B cell (primary cell): Measurements from ENCODE around the gene AMMECR1. TPM values are rescaled to one million over a fixed set of nuclear protein-coding genes. Genes with fewer than 3 reads are reported as not detected.

Experiments used
- ATAC-seq: fragments of 200-7000 bp; cut with Tn5 transposase; one replicate; pipeline ENCODE4 v1.10.0; 2021; ENCODE audit warnings: low read depth, mild to moderate bottlenecking, moderate number of reproducible peaks, moderate library complexity
- CTCF ChIA-PET: fragments of 350-600 bp; sonication (Branson Sonifier 250); formaldehyde crosslinking; loops from one replicate; lab custom pipeline; 2021; ENCODE audit warnings: antibody characterized with exemption, inconsistent platforms; lab: Charles Lee
- POLR2A ChIA-PET: fragments of 350-600 bp; sonication (Branson Sonifier 250); formaldehyde crosslinking; loops from one replicate; lab custom pipeline; 2021; ENCODE audit warnings: antibody characterized with exemption; lab: Charles Lee
- DNase-seq: peaks from one replicate; pipeline ENCODE4 v3.0.0; 2013
- H2AFZ ChIP-seq: 2 replicates; pipeline ENCODE4 v1.6.1; 2012; ENCODE audit warnings: mild to moderate bottlenecking, low read depth, low read length; ENCODE audit not compliant: insufficient read depth, poor library complexity, severe bottlenecking
- H3K27ac ChIP-seq, 2 donors: 1 replicate in 1 of 2; 2 replicates in 1 of 2; pipeline ENCODE4 v1.5.1; 2012 to 2013; ENCODE audit warnings: low read length in 2 of 2, mild to moderate bottlenecking in 2 of 2, moderate library complexity in 1 of 2
- H3K27me3 ChIP-seq, 4 experiments: fragments of 200-600 bp in 1 of 4; sonication (generic) in 1 of 4; replicated peaks in 1 of 4; 1 replicate in 2 of 4; 2 replicates in 2 of 4; pipeline versions ENCODE4 v1.6.1 to v1.7.0; 2013 to 2016; ENCODE audit warnings: low read length in 3 of 4, mild to moderate bottlenecking in 2 of 4, mixed read lengths in 1 of 4, moderate library complexity in 1 of 4; ENCODE audit not compliant: insufficient read depth in 4 of 4, control insufficient read depth in 3 of 4; ENCODE audit errors: control extremely low read depth in 1 of 4
- H3K36me3 ChIP-seq, 2 experiments: replicated peaks in 1 of 2; 1 replicate in 1 of 2; 2 replicates in 1 of 2; pipeline versions ENCODE4 v1.6.1 to v1.7.1; 2013; ENCODE audit warnings: low read length in 1 of 2; ENCODE audit not compliant: insufficient read depth in 2 of 2, control insufficient read depth in 1 of 2; ENCODE audit errors: control extremely low read depth in 1 of 2, extremely low read depth in 1 of 2
- H3K4me1 ChIP-seq, 2 donors: fragments of 200-600 bp in 1 of 2; sonication (generic) in 1 of 2; 1 replicate in 1 of 2; 2 replicates in 1 of 2; pipeline versions ENCODE4 v1.5.1 to v1.6.1; 2013 to 2017; ENCODE audit warnings: low read length in 2 of 2; ENCODE audit not compliant: control insufficient read depth in 2 of 2, insufficient read depth in 2 of 2
- H3K4me2 ChIP-seq: replicated peaks from 2 replicates; pipeline ENCODE3; 2012; ENCODE audit warnings: mild to moderate bottlenecking, low read depth, low read length; ENCODE audit not compliant: poor library complexity, severe bottlenecking
- H3K4me3 ChIP-seq, 5 experiments: fragments of 200-600 bp in 1 of 5; sonication (generic) in 1 of 5; 1 replicate in 3 of 5; 2 replicates in 2 of 5; pipeline versions ENCODE4 v1.5.1 to v1.7.0; 2011 to 2016; ENCODE audit warnings: low read length in 4 of 5, mild to moderate bottlenecking in 4 of 5, low read depth in 2 of 5, control low read depth in 1 of 5, moderate library complexity in 1 of 5; ENCODE audit not compliant: insufficient read depth in 1 of 5; ENCODE audit errors: control extremely low read depth in 1 of 5, extremely low read depth in 1 of 5
- H3K79me2 ChIP-seq: fragments of 200-600 bp; sonication (generic); one replicate; pipeline ENCODE4 v1.6.0; 2016; ENCODE audit warnings: low read length; ENCODE audit not compliant: control insufficient read depth, insufficient read depth
- H3K9ac ChIP-seq: fragments of 200-600 bp; sonication (generic); 2 replicates; pipeline ENCODE4 v1.6.1; 2017; ENCODE audit warnings: mild to moderate bottlenecking, low read length, moderate library complexity
- H3K9me3 ChIP-seq, 3 donors: one replicate each; pipeline versions ENCODE4 v1.6.1 to v1.7.1; 2013; ENCODE audit warnings: low read length in 2 of 3; ENCODE audit not compliant: control insufficient read depth in 2 of 3, insufficient read depth in 1 of 3; ENCODE audit errors: control extremely low read depth in 1 of 3
- H4K20me1 ChIP-seq: 2 replicates; pipeline ENCODE4 v1.6.0; 2012; ENCODE audit warnings: mild to moderate bottlenecking, low read length; ENCODE audit not compliant: insufficient read depth, control insufficient read depth, poor library complexity, severe bottlenecking
- H3K27ac Mint-ChIP-seq: one replicate; pipeline ENCODE4 v1.8.0; 2021; ENCODE audit warnings: mixed read lengths
- H3K27me3 Mint-ChIP-seq: one replicate; pipeline ENCODE4 v1.8.0; 2021; ENCODE audit warnings: mixed read lengths
- H3K4me1 Mint-ChIP-seq: one replicate; pipeline ENCODE4 v1.8.0; 2021; ENCODE audit warnings: mixed read lengths
- H3K4me3 Mint-ChIP-seq: one replicate; pipeline ENCODE4 v1.8.0; 2021; ENCODE audit warnings: mixed read lengths
- H3K9me3 Mint-ChIP-seq: one replicate; pipeline ENCODE4 v1.8.0; 2022; ENCODE audit warnings: mixed read lengths; ENCODE audit not compliant: insufficient read depth
- CTCF ChIP-seq: fragments of 200-600 bp; IDR thresholded peaks from one replicate; pipeline ENCODE4 v1.8.0; 2022; ENCODE audit warnings: antibody characterized with exemption, mild to moderate bottlenecking
- EZH2 ChIP-seq: IDR thresholded peaks from 2 replicates; pipeline ENCODE4 v1.6.1; 2012; ENCODE audit warnings: borderline replicate concordance, low read depth, mild to moderate bottlenecking, moderate library complexity, low read length; ENCODE audit not compliant: insufficient read depth, poor library complexity, severe bottlenecking
- WGBS: methylation state at CpG from one replicate; pipeline ENCODE4 v1.1.5; 2013; ENCODE audit warnings: missing lambda C conversion rate; ENCODE audit not compliant: insufficient coverage; 5-methylcytosine and 5-hydroxymethylcytosine counted together
- intact Hi-C: fragments of 100-400 bp; cut with micrococcal nuclease; formaldehyde crosslinking; loops from one replicate; pipeline ENCODE4 v1.10.0; 2022
- polyA plus RNA-seq: library from polyadenylated mRNA; depleted of rRNA; stranded (reverse); fragments of >200 nt; gene quantifications from 2 replicates; pipeline ENCODE4 v1.2.3, GENCODE V29; 2012
- total RNA-seq, 2 donors: library from RNA; stranded (reverse); fragments of 120-200 nt in 1 of 2; gene quantifications; 1 replicate in 1 of 2; 2 replicates in 1 of 2; pipeline versions ENCODE4 v1.2.3 to v1.2.4, GENCODE V29; 2013 to 2022

Gene AMMECR1
- total and polyA plus RNA-seq, 2 donors (not counting 1 experiment from before 2014, with no cell fraction given), result 5.7 to 12.7 TPM

DNA sequence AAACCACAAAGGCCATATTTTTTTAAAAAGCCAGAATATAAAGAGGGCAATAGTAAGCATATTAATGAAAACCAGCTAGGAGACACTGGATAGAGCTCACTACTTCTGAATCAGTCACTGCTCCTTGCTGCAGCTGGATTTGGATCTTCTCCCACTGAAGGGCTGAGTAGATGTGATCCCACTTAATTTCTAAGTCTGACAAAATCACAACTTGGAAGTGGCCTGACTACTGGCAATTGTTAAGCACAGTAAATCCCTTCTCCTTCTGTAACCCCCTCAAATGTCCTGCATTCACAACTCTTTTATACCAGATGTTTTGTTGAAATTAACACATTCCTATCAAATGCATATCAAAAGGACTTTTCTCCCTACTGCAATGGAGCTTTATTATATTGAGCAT, 72.9 kb downstream of the AMMECR1 start:
- Mint-ChIP-seq H3K4me1 (peaks cover 21% of the 10 kb centered on the region), H3K27ac (no peak overlapping the region), H3K9me3 (no peaks in the 10 kb centered on the region), H3K27me3 (no peaks in the 10 kb centered on the region), H3K4me3 (no peak overlapping the region)
- no peak for DNase-seq
- no peak overlapping the region for H3K4me2 ChIP-seq
- H3K4me1 ChIP-seq, result no peaks in the 10 kb centered on the region
- H3K79me2 ChIP-seq, result no peaks in the 10 kb centered on the region
- H3K27me3 ChIP-seq, result no peaks in the 10 kb centered on the region
- no peaks in the 10 kb centered on the region for H3K9me3 ChIP-seq
- no peaks in the 10 kb centered on the region for H4K20me1 ChIP-seq
- no peak for TF ChIP-seq EZH2
- ChIA-PET POLR2A (no interaction called here), CTCF (no interaction called here)
- no peak overlapping the region for H3K27ac ChIP-seq
- no peak overlapping the region for H2AFZ ChIP-seq
- intact Hi-C loops, result no loop called here
- no peak for ATAC-seq
- H3K4me3 ChIP-seq, result no peak overlapping the region
- H3K9ac ChIP-seq, result no peak overlapping the region
- no peaks in the 10 kb centered on the region for H3K36me3 ChIP-seq

GRCh38 chrX:110242371-110242770, 75.5 kb downstream of the AMMECR1 start:
- intact Hi-C loops, result no loop called here
- Mint-ChIP-seq H3K27me3 (no peaks in the 10 kb centered on the region), H3K4me1 (peaks cover 33% of the 10 kb centered on the region), H3K4me3 (no peak overlapping the region), H3K27ac (no peak overlapping the region), H3K9me3 (peaks cover 2% of the 10 kb centered on the region)
- DNase-seq (no peak), ATAC-seq (no peak)
- Histone ChIP-seq H3K27ac (no peak overlapping the region), H3K4me1 (no peaks in the 10 kb centered on the region), H3K79me2 (no peaks in the 10 kb centered on the region), H2AFZ (no peak overlapping the region), H3K9me3 (peaks cover 0 to 5% (median 0%) of the 10 kb centered on the region in 3 donors), H3K4me2 (no peak overlapping the region), H3K9ac (no peak overlapping the region), H4K20me1 (no peaks in the 10 kb centered on the region), H3K4me3 (no peak overlapping the region), H3K27me3 (no peaks in the 10 kb centered on the region), H3K36me3 (no peaks in the 10 kb centered on the region)
- WGBS, result no CpG with 5 or more reads among the region's 1 CpG
- TF ChIP-seq CTCF (no peak), EZH2 (no peak)
- POLR2A ChIA-PET, result no interaction called here
- CTCF ChIA-PET, result no interaction called here
